NCI-H2107 (cell line): ENCODE data around the gene TTC23.

ENCODE experiments used
- DNase-seq: peaks from one replicate; lab custom pipeline; 2025; lab: John Stamatoyannopoulos, UW

TTC23 gene

GRCh38 chr15:99137877-99138276 lies 111.5 kb downstream of the TTC23 start:
- no peak for DNase-seq

GRCh38 chr15:99137111-99137546 lies 112.3 kb downstream of the TTC23 start:
- peak; percentile 72 for DNase-seq

GRCh38 chr15:99135194-99135593 lies 114.2 kb downstream of the TTC23 start:
- no peak for DNase-seq

- DNase-seq = no peak
These were observed 115.0 kb downstream of the TTC23 start for GRCh38 chr15:99134317-99134821.

- no peak for DNase-seq
These were observed 116.6 kb downstream of the TTC23 start for GRCh38 chr15:99132634-99133287.

- no peak for DNase-seq
These were observed 117.3 kb downstream of the TTC23 start for GRCh38 chr15:99132122-99132521.

GRCh38 chr15:99131441-99132023 lies 117.8 kb downstream of the TTC23 start:
- DNase-seq = no peak

GRCh38 chr15:99130765-99131440 lies 118.5 kb downstream of the TTC23 start:
- DNase-seq = no peak

- no peak for DNase-seq
These were observed 119.1 kb downstream of the TTC23 start for GRCh38 chr15:99130314-99130713.

- no peak for DNase-seq
These were observed 119.7 kb downstream of the TTC23 start for GRCh38 chr15:99129644-99130043.

- DNase-seq = no peak
These were observed 121.0 kb downstream of the TTC23 start for GRCh38 chr15:99128411-99128810.

- DNase-seq = no peak
These were observed 121.6 kb downstream of the TTC23 start for GRCh38 chr15:99127773-99128172.

- DNase-seq = no peak
These were observed 122.5 kb downstream of the TTC23 start for GRCh38 chr15:99126930-99127329.

- DNase-seq = no peak
These were observed 123.2 kb downstream of the TTC23 start for GRCh38 chr15:99126131-99126588.

- no peak for DNase-seq
These were observed 124.1 kb downstream of the TTC23 start for GRCh38 chr15:99125061-99125891.

- DNase-seq = no peak
These were observed 124.7 kb downstream of the TTC23 start for GRCh38 chr15:99124641-99125040.

GRCh38 chr15:99123713-99124451 lies 125.5 kb downstream of the TTC23 start:
- DNase-seq = peak; percentile 24

GRCh38 chr15:99122831-99123712 lies 126.3 kb downstream of the TTC23 start:
- no peak for DNase-seq

- DNase-seq = no peak
These were observed 127.5 kb downstream of the TTC23 start for GRCh38 chr15:99121691-99122410.

- no peak for DNase-seq
These were observed 128.2 kb downstream of the TTC23 start for GRCh38 chr15:99121207-99121606.
